Sciatic nerve (tissue), 2 donors: Measurements from ENCODE around the gene NTRK3. TPM values are rescaled to one million over a fixed set of nuclear protein-coding genes. Genes with fewer than 3 reads are reported as not detected.
"Not testable (repeated sequence)": the region's sequence is repeated elsewhere in the genome, so short reads cannot be mapped to it uniquely, and the experiment has no call there.

ENCODE experiments used
- ATAC-seq: fragments of 200-7000 bp; cut with Tn5 transposase; one replicate; pipeline ENCODE4 v1.9.1; 2020; ENCODE audit warnings: mild to moderate bottlenecking, moderate library complexity
- DNase-seq: peaks from one replicate; pipeline ENCODE4 v3.0.0-alpha.2; 2020; ENCODE audit warnings: low spot score
- intact Hi-C: fragments of 100-400 bp; cut with DNase I; formaldehyde crosslinking; loops from one replicate; pipeline ENCODE4 v1.14.2; 2022
- total RNA-seq: library from RNA; stranded (reverse); fragmentation: NEBNext Ultra II Directional; extraction: Animal tissue kit (Norgen Biotek cat#: 25700); gene quantifications from one replicate; pipeline ENCODE4 v1.2.1, GENCODE V29; 2021
- donor health status: DM: no; HTN: no; CAD: no.
- donor health status: DM: no; HTN: no; CAD: no.

Gene NTRK3
- total RNA-seq, 1 donor from 2014 or later: 28.4 TPM

DNA sequence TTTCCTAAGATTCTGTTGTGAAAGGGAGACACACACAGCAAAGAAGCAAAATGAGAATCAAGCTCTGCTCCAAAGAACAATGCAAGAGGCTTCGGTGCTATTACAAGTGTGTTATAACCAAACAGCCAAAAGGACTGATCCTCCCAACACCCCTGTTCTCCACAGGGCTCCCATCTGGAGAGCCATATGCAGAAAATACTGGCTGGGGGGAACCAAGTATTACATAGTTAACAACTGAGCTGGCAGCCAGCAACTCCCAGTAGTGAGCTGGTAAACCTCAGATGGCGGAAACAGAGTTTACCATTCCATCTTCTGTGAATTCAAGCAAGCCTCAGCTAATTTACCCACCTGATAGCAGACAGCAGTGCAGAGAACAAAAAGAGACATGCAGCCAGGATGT lies 156.4 kb downstream of the NTRK3 start:
- no peak for ATAC-seq
- no peak for DNase-seq
- intact Hi-C loops: no loop called here

DNA sequence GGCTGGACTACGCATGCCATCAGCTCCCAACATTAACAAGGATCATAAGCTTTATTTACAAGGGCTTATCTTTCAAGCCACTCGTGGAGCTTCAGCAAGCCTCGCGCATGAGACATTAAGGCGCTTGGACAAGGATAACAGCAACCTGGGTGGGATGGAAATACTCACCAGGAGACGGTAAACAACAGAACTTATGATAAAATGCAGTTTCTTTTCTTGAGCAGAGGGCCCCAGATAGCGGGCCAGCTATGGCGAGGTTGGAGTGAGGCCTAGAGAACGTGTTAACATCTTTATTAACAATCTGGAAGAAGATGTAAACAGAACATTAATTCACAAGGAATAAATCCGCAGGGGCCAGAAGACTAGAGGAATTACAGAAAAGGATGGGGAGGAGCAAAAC lies 158.2 kb downstream of the NTRK3 start:
- DNase-seq (no peak), ATAC-seq (no peak)
- intact Hi-C loops: no loop called here

GRCh38 chr15:88091444-88092016 lies 165.0 kb downstream of the NTRK3 start:
- no peak for ATAC-seq

GRCh38 chr15:88090481-88091011 lies 166.0 kb downstream of the NTRK3 start:
- intact Hi-C loops: no loop called here
- DNase-seq (no peak), ATAC-seq (peak; percentile 73)

More at GRCh38 chr15:88091444-88092016, 165.0 kb downstream of the NTRK3 start:
- intact Hi-C loops: no loop called here
- no peak for DNase-seq

DNA sequence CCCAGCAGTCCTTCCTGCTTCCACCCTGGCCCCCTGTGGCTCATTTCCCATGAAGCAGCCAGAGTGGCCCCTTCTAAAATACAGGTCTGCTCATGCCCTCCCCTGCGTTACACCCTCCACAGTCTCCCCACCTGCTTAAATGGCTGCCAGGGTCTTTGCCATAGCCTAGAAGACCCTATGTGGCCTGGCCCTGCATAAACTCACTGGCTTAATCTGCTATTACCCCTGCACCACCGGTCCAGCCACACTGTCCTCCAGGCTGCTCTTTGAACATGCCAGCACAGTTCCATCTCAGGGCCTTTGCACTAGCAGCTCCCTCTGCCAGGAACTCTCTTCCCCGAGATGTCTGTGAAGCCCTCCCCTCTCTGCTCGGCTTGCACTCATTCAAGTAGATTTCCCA lies 166.8 kb downstream of the NTRK3 start:
- intact Hi-C loops: no loop called here
- ATAC-seq: no peak
- DNase-seq: no peak

DNA sequence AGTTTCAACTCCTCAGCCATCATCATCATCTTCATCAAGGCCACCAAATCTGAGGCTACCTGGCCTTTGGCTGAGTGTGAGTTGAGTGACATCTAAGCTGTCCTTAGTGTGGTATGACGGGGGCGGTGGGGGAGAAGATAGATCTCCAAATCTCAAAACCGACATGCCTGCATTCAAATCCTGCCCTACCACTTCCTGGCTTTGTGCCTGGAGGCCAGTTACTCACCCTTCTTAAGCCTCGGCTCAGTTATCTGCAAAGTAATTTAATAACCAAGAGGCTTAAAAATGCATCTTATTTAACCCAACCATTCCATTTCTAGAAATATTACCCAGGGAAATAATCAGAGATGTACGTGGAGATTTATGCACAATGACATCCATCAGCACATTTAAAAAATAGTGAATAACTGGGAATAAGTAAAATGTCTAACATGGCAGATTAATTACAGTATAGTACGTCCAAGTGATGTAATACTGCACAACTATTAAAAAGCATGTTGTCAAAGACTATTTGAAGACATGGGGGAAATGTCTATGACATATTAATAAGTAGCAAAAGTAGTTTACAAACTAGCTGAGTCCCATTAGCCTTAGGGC lies 167.4 kb downstream of the NTRK3 start:
- intact Hi-C loops: no loop called here
- DNase-seq (no peak), ATAC-seq (no peak)

- ATAC-seq (peak; percentile 88), DNase-seq (no peak)
- intact Hi-C loops: no loop called here
Measured at GRCh38 chr15:88083811-88084760, 172.5 kb downstream of the NTRK3 start.

DNA sequence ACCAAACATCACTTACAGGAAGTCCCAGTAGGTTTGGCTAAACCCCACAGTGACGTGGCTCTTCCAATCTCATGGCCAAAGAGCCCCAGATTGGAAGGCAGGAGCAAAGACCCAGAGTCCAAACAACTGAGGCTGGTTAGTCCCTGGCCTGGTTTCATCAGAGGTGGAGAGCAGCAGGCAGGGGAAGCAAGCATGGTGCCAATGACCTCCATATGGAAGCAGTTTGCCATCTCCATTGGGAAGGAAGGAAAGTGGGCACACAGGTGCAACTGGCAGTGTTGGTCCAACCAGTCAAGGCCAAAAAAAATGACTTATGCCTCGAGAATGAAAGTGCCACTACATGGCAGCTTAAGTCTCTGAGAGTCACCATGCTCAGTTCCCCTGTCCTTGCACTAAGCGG lies 175.9 kb downstream of the NTRK3 start:
- ATAC-seq (no peak), DNase-seq (no peak)
- intact Hi-C loops: no loop called here

DNA sequence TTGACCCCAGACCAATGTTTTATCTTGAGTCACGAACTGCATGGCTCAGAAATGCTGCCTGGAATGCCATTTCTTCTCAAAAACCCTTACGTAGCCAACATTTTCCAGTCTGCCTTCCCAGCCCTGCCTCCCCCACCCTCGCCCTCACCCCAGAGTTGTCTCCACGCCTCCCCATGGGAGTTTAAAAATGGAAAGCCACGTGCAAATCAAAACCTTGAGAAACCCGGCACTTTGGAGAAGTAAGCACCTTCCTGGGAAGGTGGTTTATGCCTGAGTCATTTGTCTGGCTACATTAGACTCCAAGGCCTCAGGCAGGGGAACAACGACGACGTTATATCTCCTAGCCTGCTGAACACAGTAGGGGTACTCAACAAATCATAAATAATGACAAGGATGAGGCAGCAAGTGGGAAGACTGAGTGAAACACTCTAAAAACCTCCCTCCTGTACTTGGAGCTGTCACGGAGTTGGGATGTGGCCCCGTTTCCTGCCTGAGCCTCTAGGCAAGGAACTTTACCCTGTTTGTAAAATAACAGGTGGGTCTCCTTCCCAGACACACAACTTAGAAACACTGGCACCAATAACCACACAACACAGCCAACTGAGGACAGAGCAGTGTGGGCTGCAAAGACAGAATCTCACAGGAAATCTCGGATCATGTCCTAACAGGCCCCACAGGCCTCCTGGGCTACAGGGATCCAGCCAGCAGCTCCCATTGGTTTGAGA lies 179.1 kb downstream of the NTRK3 start:
- intact Hi-C loops: no loop called here
- DNase-seq (no peak), ATAC-seq (no peak)

- intact Hi-C loops: no loop called here
- no peak for DNase-seq
- no peak for ATAC-seq
Measured at GRCh38 chr15:88076328-88076727, 180.2 kb downstream of the NTRK3 start.

GRCh38 chr15:88075102-88075501 lies 181.4 kb downstream of the NTRK3 start:
- ATAC-seq: no peak
- DNase-seq: no peak
- intact Hi-C loops: no loop called here

DNA sequence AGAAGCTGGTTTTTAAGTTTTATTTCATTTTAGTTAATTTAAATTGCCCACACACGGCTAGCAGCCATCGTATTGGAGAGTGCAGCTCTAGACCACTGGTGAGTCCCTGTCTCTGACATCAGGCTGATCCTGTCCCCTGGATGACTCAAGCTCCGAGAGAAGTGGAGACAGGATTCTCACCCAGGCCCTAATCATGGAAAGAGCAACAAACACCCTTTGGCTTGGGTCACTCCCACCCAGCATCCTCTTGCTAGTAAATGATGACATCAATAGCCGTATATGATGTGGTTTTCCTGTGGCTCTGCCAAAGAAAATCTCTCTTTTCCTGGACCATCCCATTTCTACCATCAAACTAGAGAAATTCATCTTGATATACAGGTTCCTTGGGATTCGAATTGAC lies 182.2 kb downstream of the NTRK3 start:
- intact Hi-C loops: no loop called here
- DNase-seq (no peak), ATAC-seq (no peak)

DNA sequence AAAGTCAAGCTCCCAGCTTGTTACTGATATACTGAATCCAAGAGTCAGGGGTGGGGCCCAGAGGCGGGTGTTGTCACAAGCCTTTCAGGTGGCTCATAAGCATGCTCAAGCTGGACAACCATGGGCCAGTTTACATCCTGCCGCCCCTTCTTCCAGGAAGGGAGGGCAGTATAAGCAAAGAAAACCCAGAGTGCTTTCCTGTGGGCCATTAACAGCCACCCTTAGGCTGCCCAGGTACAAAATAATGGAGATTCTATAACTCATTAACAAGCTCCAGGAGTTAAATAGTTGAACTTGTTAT lies 183.2 kb downstream of the NTRK3 start:
- DNase-seq: no peak
- intact Hi-C loops: no loop called here
- ATAC-seq: no peak

GRCh38 chr15:88072598-88073390 lies 183.7 kb downstream of the NTRK3 start:
- DNase-seq (no peak), ATAC-seq (peak; percentile 25)
- intact Hi-C loops: no loop called here

DNA sequence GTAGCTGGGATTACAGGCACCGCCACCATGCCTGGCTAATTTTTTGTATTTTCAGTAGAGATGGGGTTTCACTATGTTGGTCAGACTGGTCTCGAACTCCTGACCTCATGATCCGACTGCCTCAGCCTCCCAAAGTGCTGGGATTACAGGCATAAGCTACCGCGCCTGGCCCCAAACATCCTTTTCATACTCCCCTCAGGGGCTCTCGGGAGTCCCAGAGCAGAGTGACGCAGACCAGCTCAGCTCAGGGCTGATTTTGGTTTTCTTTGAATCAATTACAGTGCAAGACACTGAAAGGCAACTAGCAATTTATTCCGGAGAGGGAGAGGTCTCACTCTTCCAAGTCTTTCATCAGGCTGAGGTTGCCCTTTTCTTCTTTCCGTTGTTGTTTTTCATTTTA lies 184.4 kb downstream of the NTRK3 start:
- ATAC-seq: peak; percentile 93
- intact Hi-C loops, DNase-seq: not testable (repeated sequence)

- ATAC-seq (no peak), DNase-seq (no peak)
- intact Hi-C loops: no loop called here
Measured at GRCh38 chr15:88071141-88071540, 185.4 kb downstream of the NTRK3 start.

DNA sequence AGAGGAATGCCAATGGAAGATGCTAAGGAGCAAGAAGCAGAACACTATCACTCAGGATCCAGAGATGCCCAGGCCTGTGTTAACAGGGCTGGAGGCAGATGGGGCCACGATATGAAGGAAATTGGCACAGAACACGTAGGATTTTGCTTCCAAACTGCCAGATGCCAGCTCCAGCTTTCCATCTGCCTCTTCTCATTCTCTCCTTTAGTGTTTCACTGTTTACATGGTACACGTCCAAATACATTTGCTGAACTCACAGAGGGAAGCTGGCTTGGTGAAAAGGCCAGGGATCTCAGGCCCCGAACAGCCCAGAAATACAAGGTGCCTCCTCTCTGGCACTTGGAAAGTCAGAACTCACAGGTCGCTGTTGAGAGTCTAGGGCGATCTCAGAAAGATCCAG lies 187.0 kb downstream of the NTRK3 start:
- DNase-seq (no peak), ATAC-seq (no peak)
- intact Hi-C loops: no loop called here

DNA sequence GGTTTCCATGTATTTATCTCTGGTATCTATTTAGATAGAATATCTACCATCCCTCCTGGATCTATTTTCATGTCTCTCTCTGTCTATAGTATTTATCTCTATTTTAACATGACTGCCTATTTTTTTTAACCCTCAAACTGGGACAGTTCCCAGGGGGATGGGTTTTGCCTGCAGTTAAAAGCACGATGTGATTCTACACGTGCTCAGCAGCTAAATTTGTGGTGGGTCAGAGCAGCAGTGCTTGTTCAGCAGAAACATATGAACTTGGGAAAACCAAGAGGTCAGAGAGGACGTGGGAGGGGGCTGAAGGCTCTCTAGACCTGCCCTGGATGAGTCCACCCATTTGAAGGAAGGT lies 189.2 kb downstream of the NTRK3 start:
- intact Hi-C loops: no loop called here

More for the DNA sequence above, 189.2 kb downstream of the NTRK3 start:
- no peak for ATAC-seq
- no peak for DNase-seq
